Uterus (tissue), 2 donors: ENCODE measurements around the gene KLHL7.

Source experiments
- CTCF ChIP-seq, 4 experiments: fragments of 200-600 bp in 2 of 4; fragments of 450-650 bp in 2 of 4; sonication (generic) in 2 of 4; IDR thresholded peaks; one replicate each; pipeline ENCODE4 v1.5.1; 2016 to 2019; ENCODE audit warnings: antibody characterized with exemption in 4 of 4, mild to moderate bottlenecking in 2 of 4, moderate library complexity in 1 of 4
- POLR2A ChIP-seq, 2 donors: fragments of 450-650 bp; IDR thresholded peaks; one replicate each; pipeline ENCODE4 v1.6.1; 2016; ENCODE audit warnings: antibody characterized with exemption in 2 of 2, mild to moderate bottlenecking in 1 of 2, moderate library complexity in 1 of 2

GRCh38 chr7:23222439-23223030 is 117.0 kb downstream of the KLHL7 start:
- no peak for TF ChIP-seq POLR2A (IDR thresholded peaks at IDR 0.05)
- no peak for TF ChIP-seq CTCF (IDR thresholded peaks at IDR 0.05)
